HEK293T (cell line): ENCODE data around the gene NOS1.
"Not testable (repeated sequence)": the region's sequence is repeated elsewhere in the genome, so short reads cannot be mapped to it uniquely, and the experiment has no call there.

ENCODE experiments used
- CTCF ChIA-PET: fragments of 350-600 bp; formaldehyde crosslinking; extraction: SDS; loops from one replicate; lab custom pipeline; 2021; ENCODE audit warnings: antibody characterized with exemption, inconsistent platforms; lab: Yijun Ruan, JAX
- POLR2A ChIA-PET: fragments of 350-600 bp; formaldehyde crosslinking; extraction: SDS; loops from one replicate; lab custom pipeline; 2020; ENCODE audit warnings: antibody characterized with exemption, inconsistent platforms; lab: Yijun Ruan, JAX
- DNase-seq: peaks from one replicate; pipeline ENCODE4 v3.0.0; 2012; ENCODE audit warnings: mixed read lengths; ENCODE audit errors: extremely low spot score
- ARNT ChIP-seq: fragments of 450-650 bp; IDR thresholded peaks from 2 replicates; pipeline ENCODE4 v1.6.1; 2017; ENCODE audit warnings: mild to moderate bottlenecking
- BHLHE40 ChIP-seq: fragments of 450-650 bp; IDR thresholded peaks from 2 replicates; pipeline ENCODE4 v1.6.1; 2016; ENCODE audit warnings: mild to moderate bottlenecking, moderate library complexity, borderline replicate concordance
- CTBP1 ChIP-seq: fragments of 450-650 bp; IDR thresholded peaks from 2 replicates; pipeline ENCODE4 v1.6.1; 2016; ENCODE audit warnings: borderline replicate concordance
- ELF4 ChIP-seq: fragments of 450-650 bp; IDR thresholded peaks from 2 replicates; pipeline ENCODE4 v1.6.1; 2017; ENCODE audit warnings: antibody characterized with exemption
- FOXA1 ChIP-seq: fragments of 450-650 bp; IDR thresholded peaks from 2 replicates; pipeline ENCODE4 v1.6.1; 2016; ENCODE audit warnings: mild to moderate bottlenecking
- FOXK2 ChIP-seq: fragments of 450-650 bp; IDR thresholded peaks from 2 replicates; pipeline ENCODE4 v1.6.1; 2016; ENCODE audit warnings: mild to moderate bottlenecking
- FOXM1 ChIP-seq: fragments of 450-650 bp; IDR thresholded peaks from 2 replicates; pipeline ENCODE4 v1.6.1; 2017; ENCODE audit warnings: mild to moderate bottlenecking, borderline replicate concordance
- HDGF ChIP-seq: fragments of 450-650 bp; IDR thresholded peaks from 2 replicates; pipeline ENCODE4 v1.6.1; 2017; ENCODE audit warnings: antibody characterized with exemption, borderline replicate concordance
- L3MBTL2 ChIP-seq: fragments of 450-650 bp; conservative IDR thresholded peaks from 2 replicates; pipeline ENCODE4 v1.6.1; 2016; ENCODE audit warnings: mild to moderate bottlenecking
- LEF1 ChIP-seq: fragments of 450-650 bp; IDR thresholded peaks from 2 replicates; pipeline ENCODE4 v1.6.1; 2017; ENCODE audit warnings: mild to moderate bottlenecking, borderline replicate concordance
- NFRKB ChIP-seq: fragments of 450-650 bp; IDR thresholded peaks from 2 replicates; pipeline ENCODE4 v1.6.1; 2016; ENCODE audit warnings: mild to moderate bottlenecking, moderate library complexity
- PKNOX1 ChIP-seq: fragments of 450-650 bp; IDR thresholded peaks from 2 replicates; pipeline ENCODE4 v1.6.1; 2016
- SP1 ChIP-seq: fragments of 450-650 bp; IDR thresholded peaks from 2 replicates; pipeline ENCODE4 v1.6.1; 2017
- SUZ12 ChIP-seq: fragments of 450-650 bp; IDR thresholded peaks from 2 replicates; pipeline ENCODE4 v1.6.1; 2016; ENCODE audit warnings: mild to moderate bottlenecking
- TARDBP ChIP-seq: fragments of 450-650 bp; IDR thresholded peaks from 2 replicates; pipeline ENCODE4 v1.6.1; 2016
- ZNF384 ChIP-seq: fragments of 450-650 bp; IDR thresholded peaks from 2 replicates; pipeline ENCODE4 v1.6.1; 2016

The NOS1 gene

GRCh38 chr12:117208811-117209455 lies 152.5 kb downstream of the NOS1 start:
- DNase-seq: no peak
- TF ChIP-seq SUZ12: no peak
- TF ChIP-seq HDGF: no peak
- no peak for TF ChIP-seq NFRKB
- TF ChIP-seq TARDBP: no peak
- TF ChIP-seq L3MBTL2: no peak
- TF ChIP-seq CTBP1: no peak
- no peak for TF ChIP-seq FOXK2
- TF ChIP-seq BHLHE40: no peak
- no peak for TF ChIP-seq FOXM1
- TF ChIP-seq SP1: no peak
- no peak for TF ChIP-seq ELF4
- no peak for TF ChIP-seq ARNT
- TF ChIP-seq PKNOX1: no peak
- TF ChIP-seq ZNF384: no peak
- TF ChIP-seq LEF1: no peak
- TF ChIP-seq FOXA1: no peak
- POLR2A ChIA-PET: no interaction called here
- CTCF ChIA-PET: interaction anchor here (0.6 kb wide), 1 partner anchor 13 kb away, joined by 3 read pairs; no protein-coding TSS in a partner anchor

GRCh38 chr12:117208206-117208605 lies 153.2 kb downstream of the NOS1 start:
- POLR2A ChIA-PET: no interaction called here
- no peak for TF ChIP-seq L3MBTL2
- TF ChIP-seq ELF4: no peak
- no peak for TF ChIP-seq ZNF384
- TF ChIP-seq FOXA1: no peak
- TF ChIP-seq ARNT: no peak
- TF ChIP-seq LEF1: no peak
- no peak for TF ChIP-seq SP1
- TF ChIP-seq BHLHE40: no peak
- TF ChIP-seq NFRKB: no peak
- no peak for TF ChIP-seq CTBP1
- no peak for DNase-seq
- CTCF ChIA-PET: no interaction called here

GRCh38 chr12:117207675-117208074 lies 153.8 kb downstream of the NOS1 start:
- TF ChIP-seq ELF4 (no peak), CTBP1 (no peak), SUZ12 (no peak), PKNOX1 (no peak), FOXA1 (no peak), TARDBP (no peak), L3MBTL2 (no peak), BHLHE40 (no peak), ARNT (no peak), LEF1 (no peak), ZNF384 (no peak), FOXM1 (no peak), FOXK2 (no peak), NFRKB (no peak), SP1 (no peak), HDGF (no peak)
- CTCF ChIA-PET: no interaction called here
- POLR2A ChIA-PET: no interaction called here
- no peak for DNase-seq

- TF ChIP-seq SUZ12 (no peak), L3MBTL2 (no peak), ZNF384 (no peak), BHLHE40 (no peak), FOXK2 (no peak), LEF1 (no peak), HDGF (no peak), FOXM1 (no peak)
- CTCF ChIA-PET: no interaction called here
- POLR2A ChIA-PET: no interaction called here
- no peak for DNase-seq
These were observed 158.9 kb downstream of the NOS1 start for GRCh38 chr12:117202556-117202955.

- ChIA-PET POLR2A (no interaction called here), CTCF (no interaction called here)
- TF ChIP-seq FOXA1 (no peak), BHLHE40 (no peak), FOXK2 (no peak), ARNT (no peak), HDGF (no peak), ZNF384 (no peak), SUZ12 (no peak), TARDBP (no peak), L3MBTL2 (no peak), CTBP1 (no peak), NFRKB (no peak), LEF1 (no peak), FOXM1 (no peak), ELF4 (no peak), PKNOX1 (no peak), SP1 (no peak)
- DNase-seq: no peak
These were observed 159.4 kb downstream of the NOS1 start for GRCh38 chr12:117202033-117202432.

- DNase-seq, POLR2A ChIA-PET: not testable (repeated sequence)
- CTCF ChIA-PET: interaction anchor here (0.7 kb wide), 1 partner anchor 13 kb away, joined by 3 read pairs; no protein-coding TSS in a partner anchor
These were observed 161.3 kb downstream of the NOS1 start for GRCh38 chr12:117199956-117200744.
